ENCODE results near the gene MMP15.

Gene MMP15

DNA sequence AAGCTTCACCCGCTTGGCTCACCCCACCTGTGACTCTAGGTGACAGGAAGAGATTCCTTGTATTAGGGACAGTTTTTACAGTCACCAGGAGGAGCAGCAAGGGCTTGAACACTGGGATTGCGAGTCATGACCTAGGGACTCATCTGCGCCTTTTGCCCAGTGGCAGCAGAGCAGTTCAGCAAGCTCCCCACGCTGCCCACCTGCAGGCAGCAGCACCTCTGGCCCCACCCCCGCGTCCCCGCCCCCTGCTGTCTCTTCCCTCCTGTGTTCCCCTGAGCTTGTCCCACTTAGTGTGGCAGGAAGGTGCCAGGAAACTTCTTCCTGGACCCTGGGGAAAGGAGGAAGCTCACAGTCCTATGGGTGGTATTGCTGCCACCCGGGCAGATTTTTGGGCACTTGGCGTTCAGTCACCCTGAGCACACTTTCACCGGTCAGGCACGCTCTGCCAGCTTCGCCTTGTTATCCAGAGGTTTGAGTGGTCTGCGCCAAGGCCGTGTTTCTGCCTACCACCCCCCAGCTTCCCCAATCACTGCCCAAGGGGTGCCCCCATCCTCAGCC, 8.7 kb downstream of the MMP15 start:
- no peak for DNase-seq (ENCODE audit: extremely low read depth in 1 of 2, low read depth in 1 of 2)

GRCh38 chr16:58034774-58035173, 9.2 kb downstream of the MMP15 start:
- DNase-seq (ENCODE audit: extremely low read depth in 1 of 2, low read depth in 1 of 2): no peak

- DNase-seq (ENCODE audit: extremely low read depth in 1 of 2, low read depth in 1 of 2): no peak
These were observed 10.0 kb downstream of the MMP15 start for GRCh38 chr16:58035356-58036170.

GRCh38 chr16:58036943-58037342, 11.4 kb downstream of the MMP15 start:
- no peak for DNase-seq (ENCODE audit: extremely low read depth in 1 of 2, low read depth in 1 of 2)

DNA sequence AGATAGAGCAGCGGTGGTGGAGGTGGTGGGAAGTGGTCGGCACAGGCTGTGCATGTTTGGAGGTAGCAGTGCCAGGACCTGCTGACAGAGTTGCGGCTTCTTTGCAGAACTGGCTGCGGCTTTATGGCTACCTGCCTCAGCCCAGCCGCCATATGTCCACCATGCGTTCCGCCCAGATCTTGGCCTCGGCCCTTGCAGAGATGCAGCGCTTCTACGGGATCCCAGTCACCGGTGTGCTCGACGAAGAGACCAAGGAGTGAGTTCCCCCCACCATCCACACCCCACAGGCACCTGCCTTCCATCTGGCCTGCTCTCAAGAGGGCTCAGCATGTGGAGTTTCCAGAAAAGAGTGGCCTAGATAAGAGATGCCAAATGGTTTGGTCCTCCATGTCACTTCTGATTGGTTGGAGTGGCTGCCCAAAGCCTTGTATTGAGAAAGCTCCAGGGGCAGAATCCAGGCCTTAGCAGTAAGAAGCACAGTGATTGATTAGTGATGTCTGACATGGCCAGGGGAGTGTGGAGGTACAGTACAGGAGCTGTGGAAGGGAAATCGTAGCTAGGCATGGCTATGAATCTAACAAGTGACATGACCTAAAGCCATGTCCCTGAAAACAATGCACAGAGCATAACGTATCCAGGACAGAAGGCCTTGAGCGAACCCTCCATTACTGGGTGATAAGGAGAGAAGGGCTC, 12.0 kb downstream of the MMP15 start:
- DNase-seq (ENCODE audit: extremely low read depth in 1 of 2, low read depth in 1 of 2): no peak

GRCh38 chr16:58038219-58038641, 12.7 kb downstream of the MMP15 start:
- DNase-seq (ENCODE audit: extremely low read depth in 1 of 2, low read depth in 1 of 2): no peak

DNA sequence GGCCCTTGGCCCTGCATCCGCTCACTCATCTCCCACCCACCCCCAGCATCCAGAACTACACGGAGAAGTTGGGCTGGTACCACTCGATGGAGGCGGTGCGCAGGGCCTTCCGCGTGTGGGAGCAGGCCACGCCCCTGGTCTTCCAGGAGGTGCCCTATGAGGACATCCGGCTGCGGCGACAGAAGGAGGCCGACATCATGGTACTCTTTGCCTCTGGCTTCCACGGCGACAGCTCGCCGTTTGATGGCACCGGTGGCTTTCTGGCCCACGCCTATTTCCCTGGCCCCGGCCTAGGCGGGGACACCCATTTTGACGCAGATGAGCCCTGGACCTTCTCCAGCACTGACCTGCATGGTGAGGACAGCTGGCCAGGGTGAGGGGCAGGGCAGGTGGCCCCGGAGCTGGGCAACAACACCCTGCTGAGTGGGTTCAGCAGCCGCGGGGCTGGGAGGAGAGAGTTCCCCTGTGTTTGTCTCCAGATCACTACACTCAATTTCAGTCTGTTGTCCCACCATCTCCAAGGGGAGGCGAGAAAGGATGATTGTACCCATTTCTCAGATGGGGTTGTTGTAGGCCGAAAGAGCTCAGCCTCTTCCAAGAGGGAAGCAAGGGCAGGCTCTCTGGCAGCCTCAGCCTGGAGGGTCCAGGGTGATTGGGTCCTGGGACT, 14.4 kb downstream of the MMP15 start:
- DNase-seq (ENCODE audit: extremely low read depth in 1 of 2, low read depth in 1 of 2): no peak

GRCh38 chr16:58040496-58040846, 14.9 kb downstream of the MMP15 start:
- no peak for DNase-seq (ENCODE audit: extremely low read depth in 1 of 2, low read depth in 1 of 2)

DNA sequence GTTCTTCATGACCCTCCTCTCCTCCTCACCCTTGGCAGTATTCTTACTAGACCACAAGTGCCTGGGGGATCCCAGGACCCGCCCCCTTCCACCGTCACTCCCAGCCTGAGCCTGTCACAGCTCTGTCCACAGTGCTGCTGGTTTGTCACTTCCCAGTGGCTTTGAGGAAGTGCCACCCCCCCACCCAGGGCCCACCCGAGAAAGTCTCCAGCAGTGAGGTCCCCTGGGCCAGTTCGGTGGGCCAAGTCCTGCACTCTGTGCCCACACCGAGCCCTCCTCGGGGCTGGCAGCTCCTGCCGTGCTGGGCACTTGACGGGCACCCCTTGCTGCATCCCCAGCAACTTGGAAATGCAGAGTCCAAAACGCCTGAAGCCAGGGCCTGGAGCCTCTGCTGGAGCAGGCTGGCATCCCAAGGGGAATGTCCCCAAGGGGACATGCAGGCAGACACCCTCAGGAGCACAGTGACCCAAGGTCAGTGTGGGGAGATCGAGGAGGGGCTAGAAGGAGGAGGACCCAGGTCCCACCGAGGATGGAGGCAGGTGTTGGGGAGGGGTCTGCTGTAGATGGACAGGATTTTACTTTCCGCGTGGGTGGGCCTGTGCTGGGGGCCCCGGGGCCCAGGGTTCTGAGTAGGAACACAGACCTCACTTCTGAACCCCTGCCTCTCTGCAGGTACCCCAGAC, 15.5 kb downstream of the MMP15 start:
- no peak for DNase-seq (ENCODE audit: extremely low read depth in 1 of 2, low read depth in 1 of 2)

GRCh38 chr16:58041628-58041955, 16.0 kb downstream of the MMP15 start:
- no peak for DNase-seq (ENCODE audit: extremely low read depth in 1 of 2, low read depth in 1 of 2)

- DNase-seq (ENCODE audit: extremely low read depth in 1 of 2, low read depth in 1 of 2): no peak
These were observed 16.7 kb downstream of the MMP15 start for GRCh38 chr16:58042001-58042885.

- no peak for DNase-seq (ENCODE audit: extremely low read depth in 1 of 2, low read depth in 1 of 2)
These were observed 17.4 kb downstream of the MMP15 start for GRCh38 chr16:58042886-58043515.

- no peak for DNase-seq (ENCODE audit: extremely low read depth in 1 of 2, low read depth in 1 of 2)
These were observed 18.1 kb downstream of the MMP15 start for GRCh38 chr16:58043571-58044155.

GRCh38 chr16:58044266-58045019, 18.9 kb downstream of the MMP15 start:
- no peak for DNase-seq (ENCODE audit: extremely low read depth in 1 of 2, low read depth in 1 of 2)

GRCh38 chr16:58045096-58045495, 19.5 kb downstream of the MMP15 start:
- no peak for DNase-seq (ENCODE audit: extremely low read depth in 1 of 2, low read depth in 1 of 2)

DNA sequence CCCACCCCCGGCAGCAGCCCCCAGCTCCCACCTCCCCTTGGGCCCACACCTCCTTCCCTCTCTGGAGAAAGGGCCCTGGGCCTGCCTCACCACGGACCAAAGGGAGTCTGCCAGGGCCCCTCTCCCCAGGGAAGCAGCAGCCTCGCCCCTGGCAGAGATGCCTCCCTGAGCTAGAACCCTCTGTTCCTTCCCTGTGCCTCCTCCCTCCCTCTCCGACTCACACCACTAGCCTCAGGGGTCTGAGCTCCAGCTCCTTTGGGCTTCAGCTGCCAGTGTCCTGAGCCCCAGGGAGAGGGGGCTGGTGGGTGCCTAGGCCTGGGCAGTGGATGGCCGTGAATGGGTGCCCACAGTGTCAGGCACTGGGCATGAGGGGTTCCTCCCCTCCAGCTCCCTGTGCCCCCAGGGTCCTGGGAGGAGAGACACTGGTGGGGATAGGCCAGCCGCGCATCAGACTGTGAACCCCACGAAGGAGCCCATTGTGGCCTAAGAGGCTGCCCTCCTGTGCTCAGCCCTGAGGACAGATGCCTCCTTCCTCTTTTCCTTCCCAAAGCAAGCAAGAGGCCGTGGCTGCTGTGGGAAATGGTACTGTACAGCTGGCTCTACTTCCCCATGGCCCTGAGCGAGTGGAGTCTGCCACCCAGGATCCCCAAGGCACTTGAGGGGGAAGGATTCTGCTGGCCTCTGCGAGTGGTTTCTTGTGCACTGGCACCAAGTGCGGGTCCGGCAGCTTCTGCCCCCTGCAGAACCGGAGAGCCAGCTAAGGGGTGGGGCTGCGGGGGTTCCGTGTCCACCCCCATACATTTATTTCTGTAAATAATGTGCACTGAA, 20.7 kb downstream of the MMP15 start:
- no peak for DNase-seq (ENCODE audit: extremely low read depth in 1 of 2, low read depth in 1 of 2)

DNA sequence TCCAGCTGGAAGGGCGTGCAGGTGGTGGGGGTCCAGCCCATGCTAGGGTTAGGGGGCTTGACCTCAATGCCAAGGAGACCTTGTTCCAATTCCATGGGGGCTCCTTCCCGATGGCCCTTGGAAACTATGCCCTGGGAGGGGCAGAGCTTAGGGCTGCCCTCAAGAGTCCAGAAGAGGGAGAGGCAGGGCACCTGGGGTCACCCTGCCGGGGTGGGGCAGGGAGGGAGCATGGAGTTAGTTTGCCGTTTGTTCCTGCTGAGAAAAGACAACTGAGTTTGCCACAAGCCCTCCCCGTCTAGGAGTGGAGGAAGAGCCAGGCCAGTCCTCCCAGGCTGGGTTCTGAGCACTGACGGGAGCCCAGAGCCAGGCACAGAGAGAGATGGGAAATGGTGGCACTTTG, 21.4 kb downstream of the MMP15 start:
- DNase-seq (ENCODE audit: extremely low read depth in 1 of 2, low read depth in 1 of 2): no peak
